CD4-positive, alpha-beta T cell treated with Interleukin-2 at 100 ng/mL for 4 hours (primary cell): ENCODE results near the gene SH2D6.

ENCODE experiments used
- DNase-seq: peaks from one replicate; pipeline ENCODE4 v3.0.0-alpha.2; 2020; ENCODE audit warnings: low spot score

The SH2D6 gene

DNA sequence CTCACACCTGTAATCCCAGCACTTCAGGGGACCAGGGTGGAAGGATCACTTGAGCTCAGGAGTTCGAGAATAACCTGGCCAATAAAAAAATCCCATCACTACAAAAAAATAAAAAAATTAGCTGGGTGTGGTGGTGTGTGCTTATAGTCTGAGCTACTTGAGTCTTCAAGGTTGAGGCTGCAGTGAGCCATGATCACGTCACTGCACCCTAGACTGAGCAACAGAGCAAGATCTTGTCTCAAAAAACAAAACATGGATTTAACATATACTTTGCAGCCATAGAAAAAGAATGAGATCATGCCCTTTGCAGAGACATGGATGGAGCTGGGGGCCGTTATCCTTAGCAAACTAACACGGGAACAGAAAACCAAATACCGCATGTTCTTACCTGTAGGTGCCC is 22.2 kb downstream of the SH2D6 start:
- DNase-seq, result no peak

DNA sequence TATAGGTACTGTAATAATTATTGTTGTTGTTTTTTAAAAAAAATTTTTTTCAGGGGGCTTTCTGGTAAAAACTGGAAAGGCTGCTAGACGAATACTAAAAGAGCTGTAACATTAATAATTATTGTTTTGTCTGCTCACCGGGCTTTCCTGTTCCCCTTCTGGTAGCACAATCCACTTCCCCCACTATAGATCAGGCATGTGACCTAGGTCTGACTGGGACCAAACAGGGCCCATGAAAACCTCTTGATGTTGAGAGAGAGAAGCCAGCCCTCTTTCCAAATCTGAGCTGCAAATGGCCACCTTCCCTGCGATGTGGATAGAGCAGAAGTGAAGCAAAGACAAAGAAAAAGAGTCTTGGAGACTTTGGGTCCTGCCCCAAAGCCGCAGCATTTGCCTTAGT is 23.4 kb downstream of the SH2D6 start:
- DNase-seq, result no peak

DNA sequence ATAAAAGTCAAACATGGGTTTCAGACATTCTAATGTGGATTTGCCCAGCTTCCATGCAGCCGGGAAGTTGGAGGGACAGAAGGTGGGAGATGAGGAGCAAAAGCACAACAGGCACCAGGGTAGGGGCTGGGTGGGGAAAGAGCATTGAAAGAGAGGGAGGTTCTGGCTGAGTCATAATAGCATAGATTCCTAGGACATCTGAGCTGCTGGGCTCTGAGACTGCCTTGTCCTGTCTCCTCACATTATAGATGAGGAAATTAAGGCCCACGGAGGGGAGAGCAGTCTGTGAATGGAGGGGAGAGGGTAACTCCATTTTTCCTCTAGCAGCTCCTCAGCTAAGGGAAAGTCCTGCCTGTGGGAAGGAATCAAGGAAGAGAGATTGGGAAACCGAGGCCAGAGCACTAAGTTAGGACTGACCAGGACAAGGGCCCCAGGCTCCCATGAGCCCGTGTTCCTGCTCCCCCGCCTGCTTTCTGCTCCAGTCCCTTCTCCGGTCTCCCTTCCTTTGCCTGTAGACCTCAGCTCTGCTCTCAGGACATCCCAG is 26.2 kb downstream of the SH2D6 start:
- no peak for DNase-seq

DNA sequence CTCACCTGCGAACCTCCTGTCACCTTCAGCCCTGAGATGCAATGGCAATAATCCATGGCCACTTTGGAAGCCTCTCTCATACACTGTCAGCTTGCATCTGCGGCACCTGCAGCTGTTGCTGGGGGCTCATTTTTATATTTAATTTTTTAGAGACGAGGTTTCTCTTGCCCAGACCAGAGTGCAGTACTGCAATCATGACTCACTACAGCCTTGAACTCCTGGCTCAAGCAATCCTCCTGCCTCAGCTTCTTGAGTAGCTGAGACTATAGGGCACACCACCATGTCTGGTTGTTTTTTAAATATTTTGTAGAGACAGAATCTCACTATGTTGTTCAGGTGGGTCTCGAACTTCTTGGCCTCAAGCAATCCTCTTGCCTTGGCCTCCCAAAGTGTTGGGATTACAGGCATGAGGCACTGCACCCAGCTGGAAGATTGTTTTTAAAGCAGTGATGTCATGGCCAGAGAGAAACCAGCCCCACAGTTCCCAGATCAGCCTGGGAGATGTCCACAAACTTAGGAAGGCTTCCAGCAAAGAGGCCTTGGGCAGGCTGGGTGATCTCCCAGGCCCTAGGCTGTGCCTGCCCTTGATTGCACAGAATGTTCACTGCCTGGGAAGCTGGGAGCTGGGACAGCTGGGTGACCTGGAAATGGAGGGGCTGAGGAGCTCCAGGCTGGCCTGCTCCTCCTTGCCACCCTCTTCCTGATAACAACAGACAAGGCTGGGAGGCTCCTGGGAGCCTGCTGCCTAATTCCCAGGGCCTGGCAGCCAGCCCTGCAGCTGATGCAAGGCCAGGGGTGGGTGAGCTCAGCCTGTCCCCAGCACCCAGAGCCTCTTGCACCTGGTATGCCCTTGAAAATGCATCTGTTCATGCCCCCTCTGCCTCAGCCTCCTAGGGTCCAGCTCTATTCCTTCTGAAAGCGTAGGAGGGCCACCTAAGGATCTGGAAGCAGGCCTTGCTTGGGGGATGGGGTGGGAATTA is 27.1 kb downstream of the SH2D6 start:
- DNase-seq, result no peak

DNA sequence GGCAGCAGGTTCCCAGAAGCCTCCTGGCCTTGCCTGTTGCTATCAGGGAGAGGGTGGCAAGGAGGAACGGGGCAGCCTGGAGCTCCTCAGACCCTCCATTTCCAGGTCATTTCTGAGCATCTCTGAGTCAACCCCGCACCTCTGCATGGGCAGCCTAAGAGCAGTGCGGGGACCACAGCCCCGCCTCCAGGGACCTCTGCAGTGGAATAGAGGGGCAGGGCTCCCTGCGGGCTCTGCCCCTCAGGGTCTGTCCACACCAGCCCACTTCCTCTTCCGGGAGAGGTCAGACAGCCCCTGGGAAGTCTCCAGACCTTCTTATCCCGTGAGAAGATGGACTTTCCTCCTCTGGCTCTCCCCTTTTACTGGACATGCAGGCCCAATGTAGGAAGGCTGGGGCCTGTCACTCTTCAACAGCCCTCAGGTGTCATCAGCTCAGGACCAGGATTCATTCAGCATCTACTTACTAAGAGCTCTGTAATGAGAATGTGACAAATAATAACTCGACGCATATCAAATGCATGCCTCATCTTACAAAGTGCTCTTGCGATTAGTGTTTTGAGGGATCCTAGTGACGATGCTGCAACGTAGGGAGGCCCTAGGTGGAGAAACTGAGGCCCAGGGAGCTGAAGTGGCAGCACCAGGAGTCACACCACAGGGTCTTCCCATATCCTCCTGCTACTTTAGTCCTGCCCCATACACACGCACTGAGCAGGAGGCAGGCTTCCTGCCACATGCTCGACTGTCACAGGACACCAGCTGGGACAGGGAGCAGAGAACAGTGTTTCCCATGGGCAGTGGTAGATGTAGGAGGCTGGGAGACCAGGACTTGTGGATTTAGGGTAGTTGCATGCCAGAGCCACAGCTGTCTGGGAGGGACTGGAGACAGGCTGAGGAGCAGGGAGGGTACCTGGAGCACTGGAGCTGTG is 28.0 kb downstream of the SH2D6 start:
- DNase-seq, result no peak

DNA sequence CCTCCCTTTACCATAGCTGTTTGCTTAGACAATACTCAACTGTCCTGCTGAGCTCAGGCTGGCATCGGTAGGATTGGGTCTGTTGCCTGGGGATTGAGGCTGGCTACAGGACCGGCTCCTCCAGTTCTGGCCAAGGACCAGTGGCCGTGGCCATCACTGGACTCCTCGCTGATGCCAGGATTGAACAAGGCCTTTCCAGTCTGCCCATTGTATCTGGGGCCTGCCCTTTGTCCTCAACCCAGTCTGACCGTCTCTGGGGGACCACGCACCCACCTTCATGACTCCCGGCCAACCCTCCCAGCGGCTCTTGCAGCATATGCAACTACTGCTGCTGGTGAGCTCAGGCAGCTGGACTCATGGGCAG is 28.7 kb downstream of the SH2D6 start:
- DNase-seq, result no peak

DNA sequence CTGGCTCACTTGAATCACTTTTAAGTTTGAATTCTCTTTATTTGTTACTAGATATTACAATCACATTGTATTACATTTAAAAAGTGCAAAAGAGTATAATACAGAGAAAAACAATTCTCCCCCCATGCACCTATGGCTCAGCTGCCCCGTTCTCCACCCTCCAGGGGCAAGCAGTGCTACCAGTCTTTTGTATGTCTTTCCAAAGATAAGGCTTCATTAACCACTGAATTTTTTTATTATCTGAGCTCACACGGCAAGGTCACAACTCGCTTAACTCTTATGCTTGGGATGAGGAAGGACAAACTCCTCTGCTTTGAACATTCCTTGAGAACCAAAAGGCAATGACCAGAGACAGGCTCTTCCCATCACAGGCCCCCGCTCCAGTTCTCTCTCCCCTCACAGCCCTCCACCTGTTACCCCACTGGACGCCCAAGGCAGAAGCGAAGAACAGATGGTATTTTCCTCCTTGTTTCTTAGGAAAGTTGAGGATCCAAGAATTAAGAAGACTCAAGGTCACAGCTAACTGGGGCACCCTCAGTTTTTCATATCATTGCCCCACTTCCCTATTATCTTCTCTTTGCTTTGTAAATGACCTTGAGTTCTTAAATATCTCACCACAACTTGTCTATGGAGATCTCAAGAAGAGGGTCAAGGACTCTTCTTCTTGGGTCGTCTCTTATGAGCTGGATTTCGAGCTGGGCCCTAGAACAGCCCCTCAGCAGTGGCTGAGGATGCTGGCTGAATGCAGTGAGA is 30.1 kb downstream of the SH2D6 start:
- no peak for DNase-seq

DNA sequence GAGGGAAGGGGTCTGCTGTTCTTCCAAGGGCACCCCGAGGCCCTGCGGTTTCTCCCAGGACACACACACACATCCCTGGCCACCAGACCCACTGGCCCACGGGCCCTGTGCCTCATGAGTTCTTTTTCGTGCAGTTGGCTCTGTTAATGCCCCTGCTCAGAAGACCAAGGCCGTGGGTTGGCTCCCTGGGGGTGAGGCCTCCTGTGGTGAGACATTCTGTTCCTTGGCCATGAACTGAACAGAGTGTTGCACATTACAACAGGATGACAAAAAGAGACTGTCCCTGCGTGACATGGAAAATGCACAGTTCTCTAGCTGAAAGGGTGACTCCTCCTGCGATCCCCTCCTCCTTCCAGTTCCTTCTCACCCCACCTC is 30.7 kb downstream of the SH2D6 start:
- no peak for DNase-seq

DNA sequence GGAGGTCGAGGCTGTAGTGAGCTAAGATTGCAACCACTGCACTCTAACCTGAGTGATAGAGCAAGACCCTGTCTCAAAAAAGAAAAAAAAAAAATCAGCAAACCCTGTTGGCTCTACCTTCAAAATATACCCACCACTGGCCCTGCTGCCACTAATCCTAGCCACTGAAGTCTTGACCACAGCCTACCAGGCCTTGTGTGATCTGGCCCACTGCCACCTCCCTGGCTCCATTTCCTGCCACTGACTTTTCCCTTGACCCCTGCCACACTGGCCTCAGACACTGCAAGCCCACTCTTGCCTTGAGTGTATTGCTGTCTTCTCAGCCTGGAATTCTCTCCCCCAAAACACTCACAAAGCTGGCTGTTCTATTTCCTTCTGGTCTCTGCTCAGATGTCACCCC is 33.7 kb downstream of the SH2D6 start:
- DNase-seq, result no peak

DNA sequence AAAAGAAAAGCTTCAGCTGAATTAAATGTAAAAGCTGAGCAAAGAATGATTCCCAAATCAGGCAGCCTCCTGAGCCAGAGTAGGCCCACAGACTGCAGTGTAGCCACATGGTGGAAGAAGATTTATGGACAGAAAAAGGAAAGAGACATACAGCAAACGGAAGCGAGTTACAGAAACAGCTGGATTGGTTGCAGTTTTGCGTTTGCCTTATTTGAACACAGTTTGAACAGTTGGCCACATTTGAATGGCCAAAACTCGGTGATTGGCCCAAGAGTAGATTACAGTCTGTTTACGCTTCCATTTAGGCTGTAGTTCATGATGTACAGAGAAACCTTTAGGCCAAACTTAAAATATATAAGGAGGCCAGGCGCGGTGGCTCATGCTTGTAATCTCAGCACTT is 35.1 kb downstream of the SH2D6 start:
- DNase-seq, result no peak

DNA sequence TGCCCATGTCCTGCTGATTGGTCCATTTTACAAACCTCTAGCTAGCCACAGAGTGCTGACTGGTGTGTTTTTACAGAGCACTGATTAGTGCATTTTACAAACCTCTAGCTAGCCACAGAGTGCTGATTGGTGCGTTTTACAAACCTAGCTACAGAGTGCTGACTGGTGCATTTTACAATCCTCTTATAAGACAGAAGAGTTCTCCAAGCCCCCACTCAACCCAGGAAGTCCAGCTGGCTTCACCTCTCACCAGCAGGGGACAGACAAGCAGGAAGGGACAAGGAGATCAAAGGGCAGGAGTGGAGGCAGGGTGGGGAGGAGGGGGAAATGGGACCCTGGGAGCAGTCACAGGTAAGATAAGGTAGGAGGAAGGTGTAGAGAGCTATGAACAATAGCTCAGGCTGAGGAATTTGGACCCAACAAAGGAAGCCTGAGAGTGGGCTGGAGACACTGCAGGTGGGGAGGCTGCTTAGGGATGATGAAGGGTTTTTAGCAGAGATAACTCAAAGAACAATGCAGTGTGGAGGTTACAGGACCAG is 37.1 kb downstream of the SH2D6 start:
- no peak for DNase-seq

DNA sequence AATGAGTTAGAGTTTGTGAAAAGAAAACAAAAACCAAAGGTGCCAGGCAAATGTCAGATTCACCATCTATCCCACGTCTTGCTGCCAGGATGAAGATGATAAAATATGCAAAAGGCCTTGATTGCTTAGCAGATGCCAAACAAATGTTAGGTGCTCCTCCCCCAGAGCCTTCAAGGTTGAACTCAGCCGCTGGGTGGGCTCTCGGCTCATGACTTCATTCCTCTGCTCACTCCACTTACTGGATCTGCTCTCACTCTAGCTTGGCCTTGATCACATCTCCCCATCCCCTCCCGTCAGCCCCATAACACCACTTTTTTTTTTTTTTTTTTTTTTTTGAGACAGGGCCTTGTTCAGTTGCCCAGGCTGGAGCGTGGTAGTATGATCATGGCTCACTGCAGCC is 38.5 kb downstream of the SH2D6 start:
- DNase-seq, result no peak

DNA sequence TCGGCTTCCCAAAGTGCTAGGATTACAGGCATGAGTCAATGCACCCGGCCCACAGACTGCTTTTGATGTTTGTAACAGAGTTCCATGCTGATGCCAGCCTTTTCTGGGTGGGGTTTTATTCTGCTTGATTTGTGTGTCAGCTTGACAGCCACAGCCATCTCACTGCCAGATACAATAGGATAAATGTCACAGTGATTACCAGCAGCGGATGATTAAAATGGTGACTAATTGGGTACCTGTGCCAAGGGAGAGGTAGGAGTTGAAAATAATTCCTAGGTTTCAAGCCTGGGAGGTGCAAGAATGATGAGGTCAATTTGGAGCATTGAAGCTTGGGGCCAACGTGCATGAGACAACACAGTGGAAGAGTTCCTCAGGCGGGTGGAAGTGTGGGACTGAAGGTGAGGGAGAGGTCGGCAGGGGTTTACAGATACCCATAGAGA is 39.4 kb downstream of the SH2D6 start:
- DNase-seq, result no peak

DNA sequence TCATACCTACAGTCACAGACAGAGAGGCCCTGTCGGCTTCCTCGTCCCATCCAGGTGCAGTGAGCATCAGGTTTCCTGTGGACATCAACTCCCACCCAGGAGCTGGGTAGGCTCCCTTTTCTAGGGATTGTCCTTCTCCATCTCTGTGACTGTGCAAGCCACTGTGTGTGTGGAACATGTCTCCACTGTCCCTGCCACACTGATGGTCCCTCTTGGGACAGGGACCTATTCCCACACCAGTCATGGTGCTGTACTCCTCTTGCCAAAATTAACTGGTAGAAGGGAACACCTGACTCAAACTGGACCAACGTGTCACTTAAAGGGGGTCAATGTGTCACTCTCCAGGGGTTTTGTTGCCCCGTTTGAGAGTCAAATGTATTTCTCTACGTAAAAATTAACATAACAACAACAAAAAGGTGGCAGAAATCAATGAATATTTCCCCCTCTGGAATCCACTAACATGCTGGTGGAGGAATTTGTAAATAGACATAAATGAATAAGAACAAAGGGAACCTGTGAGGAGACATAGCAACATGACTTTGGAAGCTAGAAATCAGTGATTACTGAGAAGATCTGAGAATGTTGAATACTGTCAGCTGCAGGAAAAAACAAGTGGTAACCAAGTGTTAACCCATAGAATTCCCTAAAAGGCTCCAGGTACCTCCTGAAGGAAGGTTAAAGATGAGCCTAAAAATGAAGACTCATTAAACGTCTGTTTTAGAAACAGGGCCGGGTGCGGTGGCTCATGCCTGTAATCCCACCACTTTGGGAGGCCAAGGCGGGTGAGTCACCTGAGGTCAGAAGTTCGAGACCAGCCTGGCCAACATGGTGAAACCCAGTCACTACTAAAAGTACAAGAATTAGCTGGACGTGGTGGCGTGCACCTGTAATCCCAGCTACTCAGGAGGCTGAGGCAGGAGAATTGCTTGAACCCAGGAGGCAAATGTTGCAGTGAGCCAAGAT is 40.4 kb downstream of the SH2D6 start:
- no peak for DNase-seq

DNA sequence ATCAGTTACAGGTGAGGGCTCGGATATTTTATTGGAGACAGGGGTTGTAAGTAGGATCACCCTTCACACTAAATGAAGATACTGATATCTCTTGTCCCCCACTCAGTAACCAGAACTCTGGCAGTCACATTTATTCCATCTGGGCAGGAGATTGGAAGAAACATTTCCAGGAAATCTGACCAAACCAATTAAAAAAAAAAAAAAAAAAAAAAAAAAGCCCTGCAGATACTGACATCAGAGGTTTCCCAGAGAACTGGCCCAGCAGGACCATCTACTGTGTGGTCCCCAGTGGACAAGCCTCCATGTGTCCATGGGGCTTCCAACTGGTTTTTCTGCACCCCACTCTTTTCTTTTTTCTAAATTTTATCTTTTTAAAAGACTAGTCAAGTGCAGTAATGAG is 41.3 kb downstream of the SH2D6 start:
- no peak for DNase-seq

DNA sequence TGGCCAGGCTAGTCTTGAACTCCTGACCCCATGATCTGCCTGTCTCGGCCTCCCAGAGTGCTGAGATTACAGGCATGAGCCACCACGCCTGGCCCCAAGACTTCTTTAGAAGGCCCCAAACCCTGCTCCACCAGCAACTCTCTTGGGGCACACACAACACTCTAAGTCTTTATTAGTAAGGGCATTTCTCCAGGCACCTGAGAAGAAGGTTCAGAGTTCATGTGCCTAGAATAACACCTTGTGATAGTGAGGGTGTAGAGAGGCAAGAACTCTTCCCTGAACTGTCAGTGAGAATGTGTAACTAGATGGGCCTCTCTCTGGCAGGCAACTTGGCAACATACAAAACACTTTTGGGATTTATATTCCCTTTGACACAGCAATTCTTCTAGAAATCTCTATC is 43.8 kb downstream of the SH2D6 start:
- DNase-seq, result no peak

DNA sequence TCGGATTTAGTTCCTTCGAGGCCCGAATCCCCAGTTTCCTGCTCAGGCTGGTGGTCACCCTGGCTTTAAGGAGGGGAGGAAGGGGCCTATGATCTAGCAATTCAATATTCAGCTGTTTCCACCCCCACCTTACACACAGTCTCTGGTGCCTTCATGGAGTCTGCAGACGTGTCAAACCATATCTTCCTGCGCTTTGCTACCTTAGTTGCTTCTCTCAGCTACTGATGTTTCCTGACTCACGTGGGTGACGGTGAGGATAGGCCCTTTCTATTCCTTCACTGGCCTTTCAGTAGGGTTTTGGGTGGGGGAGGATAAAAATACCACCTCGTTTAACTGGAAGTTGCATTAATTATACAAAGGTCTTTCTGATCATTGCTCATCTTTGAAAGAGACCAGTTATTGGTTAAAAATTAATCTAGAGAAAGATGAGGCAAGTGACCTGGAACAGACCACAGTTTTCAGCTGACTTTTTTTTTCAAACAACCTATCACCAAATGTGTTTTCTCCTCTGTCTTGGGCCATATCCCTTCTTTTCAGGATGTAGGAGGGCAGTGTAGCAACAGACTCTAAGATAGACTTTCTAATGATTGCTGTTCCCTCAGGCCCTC is 49.7 kb downstream of the SH2D6 start:
- DNase-seq, result no peak

DNA sequence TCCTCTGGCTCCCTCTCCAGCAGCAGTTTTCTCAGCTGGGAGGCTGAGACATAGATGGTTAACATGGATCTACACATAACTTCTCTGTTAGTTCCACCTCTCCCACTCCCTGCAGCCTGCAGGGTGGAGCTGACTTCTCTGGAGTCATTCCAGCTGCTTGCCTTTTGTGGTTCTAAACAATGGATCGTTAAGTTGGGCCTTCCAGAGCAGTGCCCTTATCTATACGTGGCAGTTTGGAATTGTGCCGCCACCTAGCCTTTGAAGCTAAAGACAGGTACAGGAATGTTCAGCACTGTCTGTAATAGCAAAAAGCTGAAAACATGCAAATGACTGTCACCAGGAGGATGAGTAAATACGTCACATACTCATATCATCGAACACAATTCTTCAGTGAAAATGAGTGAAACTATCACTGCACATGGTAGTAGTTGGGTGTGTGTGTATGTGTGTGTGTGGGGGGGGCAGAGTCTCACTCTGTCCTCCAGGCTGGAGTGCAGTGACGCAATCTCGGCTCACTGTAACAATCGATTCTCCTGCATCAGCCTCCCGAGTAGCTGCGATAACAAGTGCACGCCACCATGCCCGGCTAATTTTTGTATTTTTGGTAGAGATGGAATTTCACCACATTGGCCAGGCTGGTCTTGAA is 50.3 kb downstream of the SH2D6 start:
- DNase-seq, result no peak
